Effector memory CD4-positive, alpha-beta T cell (primary cell): Measurements from ENCODE around the gene KIAA0753.

ENCODE experiments used
- DNase-seq, 3 donors: peaks; one replicate each; pipeline ENCODE4 v3.0.0-alpha.2; 2020
- H3K27ac ChIP-seq: 2 replicates; pipeline ENCODE4 v1.7.0; 2013; ENCODE audit warnings: mild to moderate bottlenecking, low read length, moderate library complexity; ENCODE audit not compliant: insufficient read depth, poor library complexity, severe bottlenecking
- H3K27me3 ChIP-seq: replicated peaks from 2 replicates; pipeline ENCODE4 v1.7.0; 2013; ENCODE audit warnings: mild to moderate bottlenecking, low read length; ENCODE audit not compliant: insufficient read depth, control insufficient read depth, poor library complexity, severe bottlenecking
- H3K36me3 ChIP-seq: 2 replicates; pipeline ENCODE4 v1.7.0; 2013; ENCODE audit warnings: mild to moderate bottlenecking, low read length, moderate library complexity; ENCODE audit not compliant: control insufficient read depth, insufficient read depth
- H3K4me1 ChIP-seq: 2 replicates; pipeline ENCODE4 v1.7.0; 2013; ENCODE audit warnings: low read length, mild to moderate bottlenecking; ENCODE audit not compliant: control insufficient read depth, insufficient read depth, poor library complexity, severe bottlenecking
- H3K4me3 ChIP-seq: 2 replicates; pipeline ENCODE4 v1.7.0; 2013; ENCODE audit warnings: low read length, low read depth, mild to moderate bottlenecking; ENCODE audit not compliant: insufficient read depth, poor library complexity, severe bottlenecking
- H3K9me3 ChIP-seq: 2 replicates; pipeline ENCODE4 v1.7.0; 2013; ENCODE audit warnings: mild to moderate bottlenecking, low read length, moderate library complexity; ENCODE audit not compliant: control insufficient read depth

The KIAA0753 gene

DNA sequence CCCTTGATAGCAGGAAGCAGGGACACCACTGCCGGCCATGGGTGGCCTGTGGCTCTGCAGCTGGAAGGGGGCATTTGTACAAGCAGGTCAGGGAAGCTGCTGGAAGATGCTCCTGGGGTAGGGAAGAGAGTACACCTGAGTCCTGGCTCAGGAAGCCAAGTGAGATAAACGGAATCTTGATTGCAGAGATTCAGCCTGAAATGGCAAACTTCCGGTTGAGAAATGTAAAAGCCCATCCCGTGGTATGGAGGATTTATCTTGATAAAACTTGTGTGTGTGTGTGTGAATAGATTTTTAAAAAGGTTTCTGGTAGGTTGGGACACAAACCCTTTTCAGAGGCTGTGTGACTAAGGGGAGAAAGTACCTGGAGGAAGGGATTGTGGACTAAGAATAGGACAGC, 40.7 kb upstream of the KIAA0753 start:
- no peak overlapping the region for H3K4me3 ChIP-seq
- no peak for DNase-seq
- H3K27me3 ChIP-seq, result peaks cover 5% of the 10 kb centered on the region
- H3K9me3 ChIP-seq, result no peaks in the 10 kb centered on the region
- H3K27ac ChIP-seq, result no peak overlapping the region
- peaks cover 5% of the 10 kb centered on the region for H3K4me1 ChIP-seq
- H3K36me3 ChIP-seq, result no peaks in the 10 kb centered on the region

DNA sequence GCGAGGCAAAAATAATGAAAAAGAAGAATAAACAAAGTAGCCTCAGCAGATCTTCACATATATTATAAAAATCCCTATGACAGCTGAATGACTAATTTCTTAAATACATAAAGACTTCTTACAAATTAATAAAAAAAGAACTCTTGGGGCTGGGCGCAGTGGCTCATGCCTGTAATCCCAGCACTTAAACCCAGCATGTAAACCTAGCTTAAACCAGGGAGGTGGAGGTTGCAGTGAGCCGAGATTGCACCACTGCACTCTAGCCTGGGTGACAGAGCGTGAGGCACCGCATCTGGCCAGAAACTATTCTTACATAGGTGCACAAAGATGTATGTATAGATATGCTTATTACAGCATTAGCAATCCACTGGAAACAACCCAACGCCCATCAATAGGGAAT, 38.7 kb upstream of the KIAA0753 start:
- no peaks in the 10 kb centered on the region for H3K36me3 ChIP-seq
- no peak overlapping the region for H3K27ac ChIP-seq
- no peak overlapping the region for H3K4me3 ChIP-seq
- H3K9me3 ChIP-seq, result no peaks in the 10 kb centered on the region
- no peak for DNase-seq
- peaks cover 5% of the 10 kb centered on the region for H3K4me1 ChIP-seq
- peaks cover 5% of the 10 kb centered on the region for H3K27me3 ChIP-seq

DNA sequence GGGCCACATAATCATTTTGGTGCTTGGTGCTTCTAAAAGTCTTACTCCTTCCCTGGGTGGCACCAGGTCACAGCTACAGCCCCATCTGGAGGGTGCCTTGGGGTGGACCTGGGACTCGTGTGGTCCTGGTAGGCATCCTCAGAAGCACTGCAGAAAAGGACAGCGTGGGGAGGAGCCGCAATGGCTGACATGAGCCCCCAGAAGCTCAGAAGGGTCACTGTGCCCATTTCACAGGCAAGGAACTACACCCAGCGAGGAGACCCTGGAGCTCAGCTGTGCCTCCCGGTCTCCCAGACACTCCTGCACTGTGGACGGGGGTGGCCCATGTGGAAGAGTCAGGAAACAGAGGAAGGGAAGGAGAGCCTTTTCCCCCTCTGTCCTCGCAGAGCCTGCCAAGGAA, 37.4 kb upstream of the KIAA0753 start:
- H3K27ac ChIP-seq, result no peak overlapping the region
- H3K27me3 ChIP-seq, result peaks cover 5% of the 10 kb centered on the region
- H3K36me3 ChIP-seq, result no peaks in the 10 kb centered on the region

DNA sequence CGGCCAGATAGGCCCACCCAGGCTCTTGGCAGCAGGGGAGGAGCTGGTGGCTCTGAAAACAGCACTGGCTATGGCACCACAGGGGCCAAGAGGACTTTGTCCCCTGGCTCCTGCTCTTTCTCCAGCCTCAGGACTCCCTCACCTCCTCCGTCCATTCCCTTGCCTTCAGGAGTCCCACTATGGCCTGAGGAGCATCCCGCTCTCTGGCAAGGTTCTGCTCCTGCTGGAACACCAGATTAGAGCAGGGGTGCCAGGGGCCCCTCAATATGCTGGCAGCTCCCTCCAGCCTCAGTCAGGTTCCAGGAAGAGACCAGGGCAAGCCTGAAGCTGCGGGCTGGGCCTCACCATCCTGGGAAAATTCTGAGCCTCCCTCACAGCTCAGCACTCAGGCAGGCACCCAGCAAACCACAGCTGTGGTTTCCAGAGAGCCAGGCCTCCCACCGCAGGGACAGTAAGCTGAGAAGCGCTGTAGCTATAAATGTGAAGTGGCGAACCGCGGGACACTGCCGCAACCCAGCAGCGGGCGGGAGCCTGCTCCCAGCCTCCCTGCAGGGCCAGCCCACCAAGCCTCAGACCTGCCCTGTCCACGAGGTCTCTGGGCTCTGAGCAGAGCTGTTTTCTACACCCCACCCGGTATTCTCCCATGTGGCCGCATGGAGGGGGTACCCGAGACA, 36.8 kb upstream of the KIAA0753 start:
- DNase-seq, result no peak
- Histone ChIP-seq H3K27me3 (peaks cover 5% of the 10 kb centered on the region), H3K4me3 (no peak overlapping the region), H3K36me3 (no peaks in the 10 kb centered on the region), H3K9me3 (no peaks in the 10 kb centered on the region), H3K4me1 (peaks cover 5% of the 10 kb centered on the region), H3K27ac (no peak overlapping the region)

More for the DNA sequence above, 37.4 kb upstream of the KIAA0753 start:
- H3K9me3 ChIP-seq, result no peaks in the 10 kb centered on the region
- peaks cover 5% of the 10 kb centered on the region for H3K4me1 ChIP-seq
- no peak overlapping the region for H3K4me3 ChIP-seq
- DNase-seq, result no peak

DNA sequence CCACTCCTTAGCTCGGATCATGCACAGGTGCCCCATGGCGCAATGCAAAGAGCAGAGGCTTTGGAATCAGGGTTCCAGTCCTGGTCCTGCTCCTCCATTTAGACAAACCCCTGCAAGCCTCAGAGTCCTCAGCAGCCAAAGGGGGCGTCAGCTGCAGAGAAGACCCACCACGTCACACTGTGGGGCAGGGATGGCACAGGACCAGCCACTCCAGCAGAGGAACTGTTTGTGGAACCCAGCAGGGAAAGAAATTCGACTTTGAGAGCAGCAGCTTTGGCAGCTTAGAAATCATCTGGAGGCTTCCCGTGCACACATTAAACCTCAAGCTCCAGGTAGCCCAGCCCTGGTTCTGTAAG, 36.3 kb upstream of the KIAA0753 start:
- Histone ChIP-seq H3K4me1 (peaks cover 5% of the 10 kb centered on the region), H3K9me3 (no peaks in the 10 kb centered on the region), H3K36me3 (no peaks in the 10 kb centered on the region), H3K4me3 (no peak overlapping the region), H3K27ac (no peak overlapping the region), H3K27me3 (peaks cover 5% of the 10 kb centered on the region)
- DNase-seq, result no peak

DNA sequence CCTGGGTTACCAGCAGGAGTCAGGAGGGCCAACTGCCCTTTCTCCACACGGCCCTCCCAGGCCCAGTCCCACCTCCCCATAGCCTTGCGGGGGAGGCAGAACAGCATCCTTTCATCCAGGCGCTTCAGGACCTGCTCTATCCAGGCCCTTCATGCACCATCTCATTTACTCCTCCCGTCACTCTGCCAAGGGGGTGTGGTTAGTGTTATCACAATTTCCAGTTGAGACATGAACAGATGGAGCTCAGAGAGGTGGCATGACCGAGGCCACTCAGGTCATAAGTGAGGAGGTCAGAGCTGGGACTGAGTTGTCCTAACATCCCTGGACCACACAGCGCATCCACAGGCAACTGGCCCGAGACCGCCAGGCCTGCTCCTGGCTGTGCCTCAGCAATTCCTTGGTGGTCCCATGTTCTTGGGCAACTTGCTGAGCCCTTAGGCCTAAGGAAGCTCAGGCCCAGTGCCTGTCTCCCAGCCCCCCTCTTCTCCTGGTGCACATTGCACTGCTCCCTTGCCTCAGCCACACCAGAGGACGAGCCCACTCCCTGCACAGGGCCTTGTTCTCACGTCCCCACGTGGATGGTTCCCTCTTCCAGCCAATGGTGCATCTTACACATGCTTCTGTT, 34.8 kb upstream of the KIAA0753 start:
- no peak overlapping the region for H3K27ac ChIP-seq
- H3K36me3 ChIP-seq, result no peaks in the 10 kb centered on the region
- H3K4me1 ChIP-seq, result peaks cover 5% of the 10 kb centered on the region
- H3K27me3 ChIP-seq, result peaks cover under 1% of the 10 kb centered on the region
- no peak overlapping the region for H3K4me3 ChIP-seq
- no peak for DNase-seq
- H3K9me3 ChIP-seq, result no peaks in the 10 kb centered on the region

DNA sequence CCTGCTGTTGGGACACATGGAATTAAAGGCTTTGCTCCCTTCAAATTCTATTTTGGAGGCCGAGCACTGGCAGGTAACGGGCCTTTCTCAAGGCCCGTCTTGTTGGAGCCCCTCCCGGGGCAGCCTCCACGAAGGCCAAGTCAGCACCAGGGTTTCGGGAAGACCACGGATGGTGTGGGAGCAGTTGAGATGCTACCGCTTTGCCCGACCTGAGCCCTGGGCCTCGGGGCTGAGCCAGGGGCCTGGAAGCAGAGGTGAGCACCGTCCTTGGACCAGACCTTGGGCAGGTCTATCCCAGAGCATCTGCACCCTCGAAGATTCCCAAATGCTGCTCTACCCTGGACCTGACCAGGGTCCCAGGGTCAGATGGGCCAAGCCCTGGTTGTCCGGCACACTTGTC, 34.1 kb upstream of the KIAA0753 start:
- Histone ChIP-seq H3K36me3 (no peaks in the 10 kb centered on the region), H3K27me3 (no peaks in the 10 kb centered on the region), H3K4me1 (peaks cover 5% of the 10 kb centered on the region), H3K4me3 (no peak overlapping the region), H3K27ac (no peak overlapping the region), H3K9me3 (no peaks in the 10 kb centered on the region)
- no peak for DNase-seq

DNA sequence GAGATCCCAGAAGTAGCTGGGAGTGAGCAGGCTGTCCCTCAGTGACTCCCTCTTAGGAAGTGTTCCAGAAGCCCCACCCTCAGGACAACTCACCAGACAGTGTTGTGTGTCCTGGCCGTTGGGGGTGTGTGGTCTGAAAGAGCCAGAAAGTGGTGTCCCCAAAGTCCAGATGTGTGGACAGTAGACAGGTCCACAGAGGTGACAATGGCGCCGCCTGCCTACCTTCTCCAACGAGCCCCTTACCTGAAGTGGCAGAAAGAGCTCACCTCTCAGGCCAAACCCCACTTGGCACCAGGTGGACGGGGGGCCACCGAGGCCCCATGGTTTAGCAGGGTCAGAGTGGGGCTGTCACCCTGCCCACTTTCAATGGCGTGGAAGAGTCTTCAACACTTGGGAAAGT, 30.9 kb upstream of the KIAA0753 start:
- H3K27me3 ChIP-seq, result no peaks in the 10 kb centered on the region
- H3K4me1 ChIP-seq, result no peaks in the 10 kb centered on the region
- no peak overlapping the region for H3K4me3 ChIP-seq
- H3K36me3 ChIP-seq, result no peaks in the 10 kb centered on the region
- H3K27ac ChIP-seq, result no peak overlapping the region
- no peak for DNase-seq
- H3K9me3 ChIP-seq, result no peaks in the 10 kb centered on the region

DNA sequence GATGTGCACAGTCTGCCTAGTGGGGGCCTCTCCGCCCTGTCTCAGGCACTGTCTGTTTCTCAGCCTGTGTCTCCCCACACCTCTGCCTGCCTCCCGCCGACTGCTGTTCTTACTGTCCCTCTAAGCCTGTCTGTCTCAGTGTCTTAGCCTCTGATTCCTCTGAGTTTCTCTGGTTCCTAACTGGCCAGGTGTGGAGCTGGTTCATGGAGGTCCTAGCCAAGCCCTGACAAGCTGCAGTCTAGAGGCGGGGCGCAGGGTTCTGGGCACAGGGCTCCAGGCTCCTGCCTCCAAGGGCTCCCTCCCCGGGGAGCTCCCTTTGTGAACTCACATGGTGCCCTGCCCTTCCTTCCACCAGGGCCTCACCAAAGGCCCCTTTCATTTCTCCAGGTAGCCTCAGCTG, 30.5 kb upstream of the KIAA0753 start:
- no peaks in the 10 kb centered on the region for H3K4me1 ChIP-seq
- no peak overlapping the region for H3K4me3 ChIP-seq
- H3K9me3 ChIP-seq, result no peaks in the 10 kb centered on the region
- no peaks in the 10 kb centered on the region for H3K36me3 ChIP-seq
- no peak for DNase-seq
- no peaks in the 10 kb centered on the region for H3K27me3 ChIP-seq
- H3K27ac ChIP-seq, result no peak overlapping the region

DNA sequence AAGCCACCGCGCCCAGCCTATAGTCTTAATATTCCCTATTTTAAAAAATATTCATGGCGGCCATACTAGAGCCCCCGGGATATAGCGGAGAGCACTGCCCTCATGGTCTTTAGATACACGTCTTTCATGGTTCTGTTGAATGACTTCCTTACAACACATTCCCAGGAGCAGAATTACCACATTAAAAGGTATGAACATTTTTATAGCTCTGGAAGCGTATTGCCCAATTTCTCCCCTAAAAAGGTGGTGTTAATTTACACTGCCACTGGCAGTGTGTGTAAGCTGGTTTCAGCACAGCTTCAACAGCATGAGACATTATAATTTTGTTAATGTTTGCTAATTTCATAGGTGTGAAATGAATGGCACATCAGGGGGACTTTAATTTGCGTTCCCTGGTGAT, 30.1 kb upstream of the KIAA0753 start:
- no peaks in the 10 kb centered on the region for H3K4me1 ChIP-seq
- no peaks in the 10 kb centered on the region for H3K27me3 ChIP-seq
- no peaks in the 10 kb centered on the region for H3K36me3 ChIP-seq
- no peak for DNase-seq
- H3K27ac ChIP-seq, result no peak overlapping the region
- no peaks in the 10 kb centered on the region for H3K9me3 ChIP-seq
- H3K4me3 ChIP-seq, result no peak overlapping the region
